PFSK-1 (cell line): ENCODE data around the gene CSRP2.

Source experiments
- FOXP2 ChIP-seq: optimal IDR thresholded peaks from 2 replicates; pipeline ENCODE3; 2011; ENCODE audit warnings: borderline replicate concordance, control low read depth, inconsistent platforms; ENCODE audit not compliant: insufficient read depth; ENCODE audit errors: extremely low read length, extremely low read depth
- POLR2AphosphoS5 ChIP-seq: IDR thresholded peaks from 2 replicates; pipeline ENCODE4 v1.6.1; 2012; ENCODE audit warnings: low read depth, mild to moderate bottlenecking, control low read depth, low read length, moderate library complexity
- SIN3A ChIP-seq: IDR thresholded peaks from 2 replicates; pipeline ENCODE4 v1.6.1; 2012; ENCODE audit warnings: mild to moderate bottlenecking, low read length, moderate library complexity, borderline replicate concordance; ENCODE audit not compliant: insufficient read depth
- TAF1 ChIP-seq: IDR thresholded peaks from 2 replicates; pipeline ENCODE4 v1.6.1; 2012; ENCODE audit warnings: low read length, control low read depth, borderline replicate concordance; ENCODE audit not compliant: insufficient read depth
- TF ChIP-seq, protein P1 (sequence below), 2 experiments: IDR thresholded peaks; 2 replicates each; pipeline versions ENCODE4 v1.6.1 to v1.8.0; 2011 to 2012; ENCODE audit warnings: low read depth in 2 of 2, low read length in 2 of 2, control low read depth in 1 of 2, inconsistent platforms in 1 of 2, mild to moderate bottlenecking in 1 of 2, moderate library complexity in 1 of 2; ENCODE audit not compliant: insufficient read depth in 1 of 2

Gene CSRP2

DNA sequence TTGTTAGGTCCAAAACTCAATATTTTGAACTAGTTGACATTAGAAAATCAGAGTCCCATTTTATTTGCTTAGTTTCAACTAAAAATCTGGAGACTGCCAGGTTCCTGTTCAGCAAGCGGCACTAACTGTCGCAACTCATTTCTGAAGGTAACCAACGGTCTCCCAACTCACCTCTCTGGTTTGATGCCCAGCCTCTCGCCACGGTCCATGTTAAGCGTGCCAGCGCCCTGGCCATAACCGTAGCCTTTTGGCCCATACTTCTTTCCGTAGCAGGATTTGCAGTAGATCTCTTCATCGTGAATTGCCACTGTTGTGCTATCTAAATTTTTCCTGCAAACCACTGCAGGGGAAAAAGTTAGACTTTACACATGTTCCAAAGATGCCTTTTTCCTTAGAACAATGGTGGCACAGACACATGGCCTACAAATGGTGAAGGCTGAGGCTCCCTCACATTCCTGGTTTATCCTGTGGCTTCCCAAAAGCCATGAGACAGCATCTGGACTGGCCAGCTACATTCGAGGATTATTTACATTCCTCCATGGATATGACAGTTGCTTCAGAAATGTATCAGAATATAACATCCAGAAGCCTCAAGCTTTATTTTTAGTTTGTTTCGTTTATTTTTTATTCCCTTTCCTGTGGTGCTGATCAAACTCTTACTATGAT lies 15.7 kb downstream of the CSRP2 start:
- TF ChIP-seq POLR2AphosphoS5 (no peak), FOXP2 (no peak), TAF1 (no peak), SIN3A (no peak)
- TF ChIP-seq, protein P1, sequence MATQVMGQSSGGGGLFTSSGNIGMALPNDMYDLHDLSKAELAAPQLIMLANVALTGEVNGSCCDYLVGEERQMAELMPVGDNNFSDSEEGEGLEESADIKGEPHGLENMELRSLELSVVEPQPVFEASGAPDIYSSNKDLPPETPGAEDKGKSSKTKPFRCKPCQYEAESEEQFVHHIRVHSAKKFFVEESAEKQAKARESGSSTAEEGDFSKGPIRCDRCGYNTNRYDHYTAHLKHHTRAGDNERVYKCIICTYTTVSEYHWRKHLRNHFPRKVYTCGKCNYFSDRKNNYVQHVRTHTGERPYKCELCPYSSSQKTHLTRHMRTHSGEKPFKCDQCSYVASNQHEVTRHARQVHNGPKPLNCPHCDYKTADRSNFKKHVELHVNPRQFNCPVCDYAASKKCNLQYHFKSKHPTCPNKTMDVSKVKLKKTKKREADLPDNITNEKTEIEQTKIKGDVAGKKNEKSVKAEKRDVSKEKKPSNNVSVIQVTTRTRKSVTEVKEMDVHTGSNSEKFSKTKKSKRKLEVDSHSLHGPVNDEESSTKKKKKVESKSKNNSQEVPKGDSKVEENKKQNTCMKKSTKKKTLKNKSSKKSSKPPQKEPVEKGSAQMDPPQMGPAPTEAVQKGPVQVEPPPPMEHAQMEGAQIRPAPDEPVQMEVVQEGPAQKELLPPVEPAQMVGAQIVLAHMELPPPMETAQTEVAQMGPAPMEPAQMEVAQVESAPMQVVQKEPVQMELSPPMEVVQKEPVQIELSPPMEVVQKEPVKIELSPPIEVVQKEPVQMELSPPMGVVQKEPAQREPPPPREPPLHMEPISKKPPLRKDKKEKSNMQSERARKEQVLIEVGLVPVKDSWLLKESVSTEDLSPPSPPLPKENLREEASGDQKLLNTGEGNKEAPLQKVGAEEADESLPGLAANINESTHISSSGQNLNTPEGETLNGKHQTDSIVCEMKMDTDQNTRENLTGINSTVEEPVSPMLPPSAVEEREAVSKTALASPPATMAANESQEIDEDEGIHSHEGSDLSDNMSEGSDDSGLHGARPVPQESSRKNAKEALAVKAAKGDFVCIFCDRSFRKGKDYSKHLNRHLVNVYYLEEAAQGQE (IDR thresholded peaks at IDR 0.05; ENCODE audit: insufficient read depth in 1 of 2, low read depth in 2 of 2, low read length in 2 of 2), result no peak

DNA sequence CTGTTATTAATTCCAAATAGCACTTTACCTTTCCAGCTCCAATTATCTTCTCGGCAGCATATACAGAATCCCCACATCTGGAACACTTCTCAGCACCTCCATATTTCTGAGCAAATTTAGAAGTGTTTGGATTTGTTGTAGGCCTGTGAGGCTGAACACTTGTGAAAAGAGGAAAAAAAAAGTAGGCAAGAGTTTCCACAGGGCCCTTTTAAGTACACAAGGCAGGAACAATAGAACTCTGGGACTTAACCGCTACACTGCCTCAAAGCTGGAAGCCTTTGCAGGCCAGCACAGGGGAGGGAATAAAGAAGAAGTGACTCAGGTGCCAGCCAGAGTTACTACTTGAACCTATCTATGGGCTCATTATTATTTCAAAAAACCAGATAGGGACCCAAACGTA lies 18.6 kb downstream of the CSRP2 start:
- TF ChIP-seq, protein P1 (IDR thresholded peaks at IDR 0.05; ENCODE audit: insufficient read depth in 1 of 2, low read depth in 2 of 2, low read length in 2 of 2), result no peak
- TF ChIP-seq TAF1 (no peak), POLR2AphosphoS5 (no peak), SIN3A (no peak), FOXP2 (no peak)

DNA sequence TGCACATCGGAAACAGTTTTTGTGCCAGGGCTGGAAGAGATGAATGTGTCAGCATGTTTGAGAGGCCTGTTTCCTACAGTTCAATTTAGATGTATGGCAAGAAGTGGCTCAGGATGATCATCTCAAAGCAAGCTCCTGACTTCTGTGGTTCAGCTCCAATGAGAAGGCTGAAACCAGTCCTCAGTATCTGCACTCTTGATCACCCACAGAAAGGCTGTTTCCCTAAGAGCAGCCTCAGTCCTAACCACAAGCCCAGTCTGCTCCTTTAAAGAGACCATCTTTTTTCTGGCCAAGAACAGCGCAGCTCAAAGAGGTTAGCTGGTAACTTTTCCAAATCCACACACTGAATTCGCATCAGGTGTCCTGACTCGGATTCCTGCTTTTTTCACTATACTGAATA lies 19.2 kb downstream of the CSRP2 start:
- no peak for TF ChIP-seq FOXP2
- TF ChIP-seq TAF1, result no peak
- TF ChIP-seq, protein P1 (IDR thresholded peaks at IDR 0.05; ENCODE audit: insufficient read depth in 1 of 2, low read depth in 2 of 2, low read length in 2 of 2), result no peak

DNA sequence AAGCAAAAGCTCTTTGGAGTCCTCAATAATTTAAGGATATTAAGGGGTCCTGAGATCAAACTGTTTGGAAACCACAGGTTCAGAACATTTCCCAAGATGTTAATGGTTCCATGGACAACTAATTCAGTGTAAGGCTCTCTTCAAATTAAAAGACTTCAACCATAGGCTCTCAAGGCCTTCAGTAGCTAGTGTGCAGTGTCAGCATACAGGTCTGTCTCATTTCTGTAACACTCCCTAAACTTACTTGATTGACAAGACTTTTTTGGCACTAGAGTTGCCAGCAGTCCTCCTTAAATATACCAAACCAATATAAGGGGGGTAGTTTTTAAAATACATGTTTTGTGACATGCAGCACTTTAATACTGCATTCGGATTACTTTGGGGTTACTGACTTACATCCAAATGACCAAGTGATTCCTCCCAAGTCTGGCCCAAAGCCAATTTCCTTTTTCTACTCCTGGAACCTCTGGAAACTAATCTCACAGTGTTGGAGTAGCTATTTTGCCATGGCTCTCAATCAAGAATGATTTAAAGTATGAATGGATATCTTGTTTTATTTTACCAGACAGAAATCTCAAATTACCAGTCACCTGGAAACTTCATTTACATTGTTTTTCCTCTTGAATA lies 22.7 kb downstream of the CSRP2 start:
- TF ChIP-seq TAF1, result no peak
- TF ChIP-seq, protein P1 (IDR thresholded peaks at IDR 0.05; ENCODE audit: insufficient read depth in 1 of 2, low read depth in 2 of 2, low read length in 2 of 2), result no peak
- TF ChIP-seq FOXP2, result no peak

DNA sequence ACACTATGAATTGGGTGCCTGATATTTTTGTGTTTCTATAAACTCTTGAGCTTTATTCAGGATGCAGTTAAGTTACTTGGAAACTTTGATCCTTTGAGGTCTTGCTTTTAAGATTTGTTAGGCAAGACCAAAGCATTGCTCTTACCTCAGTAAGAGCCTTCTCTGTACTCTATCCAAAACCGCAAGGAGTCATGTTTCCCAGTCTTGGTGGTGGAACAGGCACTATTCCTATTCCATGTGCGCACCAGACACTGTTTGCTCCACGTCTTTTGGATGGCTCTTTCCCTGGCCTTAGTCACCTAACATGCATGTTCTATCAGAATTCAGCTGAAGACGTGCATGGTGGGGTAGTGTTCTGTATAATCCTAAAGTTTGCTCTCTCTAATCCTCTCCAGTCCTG lies 23.5 kb downstream of the CSRP2 start:
- no peak for TF ChIP-seq POLR2AphosphoS5
- TF ChIP-seq, protein P1 (IDR thresholded peaks at IDR 0.05; ENCODE audit: insufficient read depth in 1 of 2, low read depth in 2 of 2, low read length in 2 of 2), result no peak
- no peak for TF ChIP-seq FOXP2
- TF ChIP-seq SIN3A, result no peak
- TF ChIP-seq TAF1, result no peak
